ENCODE data around the gene KCTD19. TPM values are rescaled to one million over a fixed set of nuclear protein-coding genes. Genes with fewer than 3 reads are reported as not detected.

The KCTD19 gene
- polyA plus RNA-seq, 1 experiment: 0.06 TPM

DNA sequence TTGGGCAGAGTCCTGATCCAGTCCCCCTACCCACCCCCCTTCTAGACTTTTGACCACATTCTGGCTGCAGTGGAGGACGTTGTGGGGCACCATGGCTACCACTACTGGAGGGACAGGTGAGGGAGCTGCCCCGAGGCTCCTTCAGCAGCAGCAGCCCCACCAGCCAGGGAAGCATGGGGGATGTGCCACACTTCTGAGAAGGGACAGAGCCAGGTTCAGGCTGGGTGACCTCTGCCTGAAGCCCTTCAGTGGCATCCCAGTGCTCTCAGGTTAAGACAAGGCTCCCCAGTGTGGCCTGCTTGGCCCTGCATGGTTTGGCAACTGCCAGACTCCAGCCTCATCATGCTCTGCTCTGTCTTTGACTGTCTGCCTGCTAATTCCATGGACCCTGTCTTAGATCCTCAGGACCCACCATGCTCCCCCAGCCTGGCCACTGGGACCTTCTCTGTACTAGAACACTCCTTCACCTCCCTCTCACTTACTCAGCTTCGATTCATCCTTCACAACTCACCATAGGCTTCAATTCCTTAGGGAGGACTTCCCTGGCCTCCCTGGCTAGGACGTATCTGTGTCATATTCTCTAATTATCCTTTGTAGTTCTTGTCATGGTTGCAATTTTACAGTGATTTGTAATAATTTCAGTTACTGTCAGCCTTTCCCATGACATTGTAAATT lies 68.9 kb downstream of the KCTD19 start:
- Histone ChIP-seq H3K27me3 (ENCODE audit: control insufficient read depth, insufficient read depth, low read length) (no peaks in the 10 kb centered on the region), H3K4me3 (ENCODE audit: low read depth, low read length) (no peak overlapping the region), H3K36me3 (ENCODE audit: control insufficient read depth, insufficient read depth, low read length) (peaks cover 3% of the 10 kb centered on the region)
- no peak for TF ChIP-seq CTCF (IDR thresholded peaks at IDR 0.05; ENCODE audit: insufficient read depth, low read depth, low read length)
- ChIA-PET POLR2A (no interaction called here), CTCF (interaction anchor here (0.7 to 6.5 kb wide), 4 partner anchors 9 to 208 kb away, joined by 3 to 56 read pairs (median 8); partner anchors contain the start of genes FHOD1 and SLC9A5)
- no peak for DNase-seq (ENCODE audit: low read depth)

DNA sequence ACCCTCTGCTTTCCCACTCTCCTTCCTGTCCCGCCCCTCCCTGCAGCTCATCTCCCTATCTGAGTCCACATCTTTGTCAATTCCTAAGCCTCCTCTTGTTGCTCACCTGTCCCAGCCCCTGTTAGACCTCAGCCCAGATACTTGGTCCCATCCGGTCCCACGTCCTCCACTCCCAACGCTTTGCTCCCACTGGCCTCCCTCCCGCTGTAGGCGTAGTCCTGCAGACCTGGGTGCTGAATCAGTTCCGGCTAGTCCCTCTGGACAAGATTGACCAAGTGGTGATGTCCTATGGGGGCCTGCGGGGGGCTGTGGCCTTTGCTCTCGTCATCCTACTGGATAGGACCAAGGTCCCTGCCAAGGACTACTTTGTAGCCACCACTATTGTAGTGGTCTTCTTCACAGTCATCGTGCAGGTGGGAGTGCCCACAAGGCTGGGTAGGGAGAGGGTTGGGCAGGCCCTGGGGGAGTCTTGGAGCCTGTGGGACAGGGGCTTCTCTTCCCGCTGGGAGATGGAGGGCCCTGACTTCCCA lies 69.8 kb downstream of the KCTD19 start:
- peaks cover 3% of the 10 kb centered on the region for H3K36me3 ChIP-seq (ENCODE audit: control insufficient read depth, insufficient read depth, low read length)
- DNase-seq (ENCODE audit: low read depth): no peak
- no peaks in the 10 kb centered on the region for H3K27me3 ChIP-seq (ENCODE audit: control insufficient read depth, insufficient read depth, low read length)
- POLR2A ChIA-PET: no interaction called here
- H3K4me3 ChIP-seq (ENCODE audit: low read depth, low read length): no peak overlapping the region
- CTCF ChIA-PET: interaction anchor here (6.5 kb wide), 1 partner anchor 82 kb away, joined by 56 read pairs; no protein-coding TSS in a partner anchor
- no peak for TF ChIP-seq CTCF (IDR thresholded peaks at IDR 0.05; ENCODE audit: insufficient read depth, low read depth, low read length)

- no peak overlapping the region for H3K4me3 ChIP-seq (ENCODE audit: low read depth, low read length)
- ChIA-PET POLR2A (no interaction called here), CTCF (interaction anchor here (0.7 to 6.5 kb wide), 2 partner anchors 29 to 83 kb away, joined by 4 to 56 read pairs; no protein-coding TSS in a partner anchor)
- DNase-seq (ENCODE audit: low read depth): no peak
- no peaks in the 10 kb centered on the region for H3K27me3 ChIP-seq (ENCODE audit: control insufficient read depth, insufficient read depth, low read length)
- H3K36me3 ChIP-seq (ENCODE audit: control insufficient read depth, insufficient read depth, low read length): peaks cover 3% of the 10 kb centered on the region
- TF ChIP-seq CTCF (IDR thresholded peaks at IDR 0.05; ENCODE audit: insufficient read depth, low read depth, low read length): no peak
These were observed 70.9 kb downstream of the KCTD19 start for GRCh38 chr16:67255553-67256221.

DNA sequence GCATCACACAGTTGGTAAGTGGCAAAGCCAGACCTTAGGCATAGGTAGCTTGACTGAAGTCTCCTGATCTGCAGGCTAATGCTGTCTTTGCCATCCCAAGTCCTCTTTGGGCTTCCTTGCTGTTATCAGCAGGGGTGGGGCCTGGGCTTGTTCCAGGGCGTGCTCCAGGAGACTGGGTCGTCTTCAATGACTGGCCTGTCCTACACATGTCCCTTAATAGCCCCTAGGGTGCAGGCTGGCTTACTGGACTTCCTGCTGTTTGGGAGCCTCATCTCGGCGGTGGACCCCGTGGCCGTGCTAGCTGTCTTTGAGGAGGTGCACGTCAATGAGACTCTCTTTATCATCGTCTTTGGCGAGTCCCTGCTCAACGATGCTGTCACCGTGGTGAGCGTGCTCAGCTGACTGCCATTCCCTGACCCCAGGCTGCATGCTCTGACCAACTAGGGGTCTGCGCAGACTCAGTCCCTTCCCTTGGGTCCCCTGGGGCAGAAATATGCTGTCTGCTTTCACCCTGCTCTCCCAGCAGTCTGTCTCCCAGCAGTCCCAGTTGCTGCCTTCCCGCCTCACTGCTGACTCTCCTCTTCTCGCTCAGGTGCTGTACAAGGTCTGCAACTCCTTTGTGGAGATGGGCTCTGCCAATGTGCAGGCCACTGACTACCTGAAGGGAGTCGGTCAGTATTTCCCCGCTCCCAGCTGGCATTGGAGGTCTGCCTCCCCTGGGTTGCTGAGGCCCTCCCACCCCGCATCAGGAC lies 71.6 kb downstream of the KCTD19 start:
- DNase-seq (ENCODE audit: low read depth): no peak
- POLR2A ChIA-PET: no interaction called here
- H3K36me3 ChIP-seq (ENCODE audit: control insufficient read depth, insufficient read depth, low read length): peaks cover 3% of the 10 kb centered on the region
- CTCF ChIA-PET: no interaction called here
- H3K4me3 ChIP-seq (ENCODE audit: low read depth, low read length): no peak overlapping the region
- H3K27me3 ChIP-seq (ENCODE audit: control insufficient read depth, insufficient read depth, low read length): no peaks in the 10 kb centered on the region
- TF ChIP-seq CTCF (IDR thresholded peaks at IDR 0.05; ENCODE audit: insufficient read depth, low read depth, low read length): no peak
